GM19193 (cell line): Measurements from ENCODE around the gene CLIP1.

Source experiments
- POLR2A ChIP-seq: IDR thresholded peaks from 4 replicates; pipeline ENCODE4 v1.6.1; 2011; ENCODE audit not compliant: insufficient read depth, insufficient read length; ENCODE audit errors: extremely low read depth

The CLIP1 gene

DNA sequence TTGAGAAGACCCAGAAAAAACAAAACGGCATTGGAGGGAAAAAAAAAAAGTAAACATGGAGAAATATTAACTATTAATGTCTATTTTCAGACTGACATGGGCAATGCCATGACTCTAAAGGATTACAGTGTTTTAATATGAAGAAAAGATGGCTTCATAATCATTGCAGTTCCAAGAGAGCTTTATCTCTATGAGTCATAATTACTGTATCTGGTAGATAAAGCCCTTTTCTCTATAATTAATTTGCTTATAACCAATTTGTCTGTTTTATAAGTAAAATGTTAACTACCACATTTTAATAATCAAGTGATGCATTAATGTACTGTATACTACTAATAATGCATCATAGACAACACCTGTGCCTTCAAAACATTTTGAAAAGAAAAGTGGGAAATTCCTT, 59.7 kb downstream of the CLIP1 start:
- no peak for TF ChIP-seq POLR2A

DNA sequence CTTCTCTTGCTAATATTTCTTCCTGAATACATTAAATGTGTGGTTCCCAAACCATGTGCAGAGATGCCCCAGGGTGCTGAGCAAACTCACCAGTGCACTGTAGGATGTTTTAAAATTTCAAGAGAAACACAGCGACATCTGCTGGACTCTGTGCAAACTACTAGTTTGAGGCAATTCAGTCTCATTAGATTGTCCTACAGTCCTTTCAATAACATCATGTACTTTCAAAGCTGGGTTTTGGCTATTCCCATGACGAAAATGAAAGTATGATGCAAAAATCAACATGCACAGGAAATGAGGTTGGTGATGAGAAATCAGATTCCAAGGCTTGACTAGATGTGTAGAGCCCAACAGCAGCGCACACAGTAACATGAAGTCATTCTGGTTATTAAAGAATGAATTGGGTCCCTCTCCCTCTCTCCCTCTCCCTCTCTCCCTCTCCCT, 66.3 kb downstream of the CLIP1 start:
- no peak for TF ChIP-seq POLR2A

GRCh38 chr12:122355706-122356105, 66.8 kb downstream of the CLIP1 start:
- TF ChIP-seq POLR2A, result no peak

GRCh38 chr12:122354958-122355641, 67.4 kb downstream of the CLIP1 start:
- no peak for TF ChIP-seq POLR2A

DNA sequence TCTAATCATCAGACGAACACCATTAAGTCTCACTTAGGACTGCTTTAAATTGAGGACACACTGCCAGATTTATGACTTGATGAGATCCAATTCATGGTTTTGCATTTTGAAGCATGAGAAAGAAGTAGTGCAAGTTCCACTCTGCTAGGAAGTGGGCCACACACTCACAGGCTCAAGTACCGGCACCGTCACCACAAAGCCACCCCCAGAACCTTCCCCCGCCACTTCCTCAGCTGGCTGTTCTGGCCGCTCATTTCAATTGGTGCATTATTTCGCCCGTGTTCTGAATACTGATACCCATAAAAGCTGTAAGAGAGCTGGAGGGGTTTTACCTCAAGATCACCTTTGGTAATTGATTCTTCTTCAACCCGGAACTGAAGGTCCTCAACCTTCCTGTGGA, 70.1 kb downstream of the CLIP1 start:
- no peak for TF ChIP-seq POLR2A

- TF ChIP-seq POLR2A, result no peak
Observed at GRCh38 chr12:122350141-122350848, 72.2 kb downstream of the CLIP1 start.

- TF ChIP-seq POLR2A, result no peak
Observed at GRCh38 chr12:122349078-122349477, 73.4 kb downstream of the CLIP1 start.

DNA sequence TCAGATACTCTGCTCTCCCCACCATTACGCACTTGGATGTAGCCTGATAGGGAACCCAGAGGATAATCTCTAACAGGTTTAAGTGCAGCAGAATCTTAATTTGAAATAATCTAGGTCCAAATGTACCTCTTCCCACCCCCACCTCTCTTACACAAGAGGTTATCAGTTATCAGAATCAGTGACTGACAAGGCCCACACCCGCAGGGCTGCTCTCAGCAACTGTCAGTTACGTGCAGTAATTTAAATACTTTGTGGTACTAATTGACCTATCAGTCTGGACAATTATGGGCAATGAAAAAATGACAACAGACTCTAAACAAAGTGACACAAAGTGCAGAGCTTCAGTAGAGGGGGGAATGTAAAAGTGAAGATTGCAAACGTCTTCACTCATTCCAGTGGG, 74.0 kb downstream of the CLIP1 start:
- no peak for TF ChIP-seq POLR2A

- no peak for TF ChIP-seq POLR2A
Observed at GRCh38 chr12:122346054-122346453, 76.4 kb downstream of the CLIP1 start.

- TF ChIP-seq POLR2A, result no peak
Observed at GRCh38 chr12:122345042-122345441, 77.4 kb downstream of the CLIP1 start.

GRCh38 chr12:122336015-122336946, 86.2 kb downstream of the CLIP1 start:
- no peak for TF ChIP-seq POLR2A

GRCh38 chr12:122333142-122334087, 89.1 kb downstream of the CLIP1 start:
- no peak for TF ChIP-seq POLR2A

DNA sequence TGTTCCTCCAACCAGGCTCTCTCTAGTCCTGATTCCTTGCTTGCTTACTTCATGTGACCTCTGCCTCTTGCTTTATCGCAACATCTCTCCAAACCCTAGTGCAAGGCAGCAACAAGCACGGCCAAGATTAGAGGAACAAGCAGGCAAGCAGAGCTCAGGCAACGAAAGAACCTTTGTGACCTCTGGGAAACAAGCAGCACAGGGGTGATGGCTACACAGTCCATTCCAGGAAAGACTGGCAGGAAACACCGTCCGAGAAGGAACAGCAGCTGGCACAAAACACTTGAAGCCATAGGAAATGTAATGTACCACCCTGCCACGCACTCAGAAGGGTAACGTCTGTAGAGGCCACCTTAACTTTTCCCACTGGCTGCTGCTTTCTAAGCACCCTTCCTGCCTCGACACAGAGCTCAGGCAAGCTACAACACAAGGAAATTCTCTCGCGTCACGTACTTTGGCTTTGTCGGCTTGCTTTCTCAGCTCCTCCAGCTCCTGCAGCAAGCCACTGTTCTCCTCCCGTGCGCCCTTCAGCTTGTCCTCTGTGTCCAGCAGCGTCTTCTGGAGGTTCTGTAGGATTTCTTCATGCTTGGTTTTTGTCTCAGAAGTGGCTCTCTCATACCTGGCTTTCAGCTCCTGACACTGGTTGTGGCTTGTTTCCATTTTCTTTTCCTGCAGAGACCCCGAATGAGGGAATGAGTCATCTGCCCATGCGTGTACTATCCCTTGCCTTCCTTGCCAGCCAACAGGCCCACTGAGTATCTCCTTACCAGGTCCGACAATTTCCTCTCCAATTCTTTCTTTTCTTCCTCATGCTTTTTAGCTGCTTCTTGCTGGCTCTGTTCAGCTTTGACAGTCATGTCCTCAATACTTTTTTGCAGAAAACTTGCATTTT, 94.7 kb downstream of the CLIP1 start:
- no peak for TF ChIP-seq POLR2A

DNA sequence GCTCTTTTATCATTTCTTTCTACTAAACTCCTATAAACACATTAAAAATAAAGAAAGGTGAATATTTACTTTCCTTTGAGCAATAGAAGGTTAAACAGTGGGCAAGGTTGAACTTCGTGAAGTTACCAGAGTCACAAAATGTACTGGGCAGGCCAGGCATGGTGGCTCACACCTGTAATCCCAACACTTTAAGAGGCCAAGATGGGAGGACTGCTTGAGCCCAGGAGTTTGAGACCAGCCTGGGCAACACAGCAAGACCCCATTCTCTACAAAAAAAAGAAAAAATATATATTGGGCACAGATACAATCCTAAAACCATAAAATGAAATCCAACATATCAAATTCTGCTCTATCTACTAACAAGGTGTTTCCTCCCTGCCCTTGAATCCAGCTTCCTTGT, 95.5 kb downstream of the CLIP1 start:
- no peak for TF ChIP-seq POLR2A

GRCh38 chr12:122326586-122326985, 95.9 kb downstream of the CLIP1 start:
- TF ChIP-seq POLR2A, result no peak
